Retinal pigment epithelial cell (primary cell): Measurements from ENCODE around the gene MBNL1.

Experiments
- DNase-seq: peaks from one replicate; pipeline ENCODE4 v3.0.0-alpha.2; 2010; ENCODE audit warnings: low read depth
- H3K4me3 ChIP-seq: 2 replicates; pipeline ENCODE4 v1.5.1; 2011; ENCODE audit warnings: mild to moderate bottlenecking, low read length, control low read depth, moderate library complexity
- CTCF ChIP-seq: conservative IDR thresholded peaks from 2 replicates; pipeline ENCODE4 v1.5.1; 2011; ENCODE audit warnings: low read depth, low read length, control low read depth, inconsistent platforms

The MBNL1 gene

GRCh38 chr3:152289708-152290107 lies 21.0 kb downstream of the MBNL1 start:
- no peak for DNase-seq
- TF ChIP-seq CTCF: no peak
- H3K4me3 ChIP-seq: no peak overlapping the region

- TF ChIP-seq CTCF: no peak
- H3K4me3 ChIP-seq: no peak overlapping the region
- no peak for DNase-seq
Observed at GRCh38 chr3:152290374-152290773, 21.6 kb downstream of the MBNL1 start.

- no peak overlapping the region for H3K4me3 ChIP-seq
- TF ChIP-seq CTCF: no peak
- no peak for DNase-seq
Observed at GRCh38 chr3:152291238-152291637, 22.5 kb downstream of the MBNL1 start.

- no peak overlapping the region for H3K4me3 ChIP-seq
- TF ChIP-seq CTCF: no peak
- DNase-seq: no peak
Observed at GRCh38 chr3:152291649-152292066, 22.9 kb downstream of the MBNL1 start.

GRCh38 chr3:152292366-152292765 lies 23.6 kb downstream of the MBNL1 start:
- DNase-seq: no peak
- TF ChIP-seq CTCF: no peak
- no peak overlapping the region for H3K4me3 ChIP-seq

GRCh38 chr3:152293347-152294006 lies 24.7 kb downstream of the MBNL1 start:
- no peak for DNase-seq
- no peak overlapping the region for H3K4me3 ChIP-seq
- no peak for TF ChIP-seq CTCF

GRCh38 chr3:152295344-152295743 lies 26.6 kb downstream of the MBNL1 start:
- DNase-seq: no peak
- H3K4me3 ChIP-seq: no peak overlapping the region
- TF ChIP-seq CTCF: no peak
